ENCODE data around the gene EEIG2.

The EEIG2 gene

GRCh38 chr1:108609483-108610049 lies 49.7 kb downstream of the EEIG2 start:
- no peak for DNase-seq (ENCODE audit: insufficient read length, low spot score)
- FAIRE-seq, result no peak

More at GRCh38 chr1:108609483-108610049, 49.7 kb downstream of the EEIG2 start:
- no peak for TF ChIP-seq CTCF (IDR thresholded peaks at IDR 0.05; ENCODE audit: insufficient read depth, missing control alignments)

Measured in D721Med (cell line).